Body of pancreas (tissue), 4 donors: Measurements from ENCODE around the gene EPS15.

ENCODE experiments used
- POLR2A ChIP-seq, 3 donors: fragments of 450-650 bp; IDR thresholded peaks; one replicate each; pipeline ENCODE4 v1.6.1; 2016; ENCODE audit warnings: antibody characterized with exemption in 3 of 3, mild to moderate bottlenecking in 2 of 3
- TF ChIP-seq, protein P1 (sequence below), 7 experiments: fragments of 450-650 bp in 4 of 7; fragments of 200-600 bp in 3 of 7; sonication (generic) in 3 of 7; IDR thresholded peaks; one replicate each; pipeline ENCODE4 v1.5.1; 2016 to 2019; ENCODE audit warnings: antibody characterized with exemption in 7 of 7

DNA sequence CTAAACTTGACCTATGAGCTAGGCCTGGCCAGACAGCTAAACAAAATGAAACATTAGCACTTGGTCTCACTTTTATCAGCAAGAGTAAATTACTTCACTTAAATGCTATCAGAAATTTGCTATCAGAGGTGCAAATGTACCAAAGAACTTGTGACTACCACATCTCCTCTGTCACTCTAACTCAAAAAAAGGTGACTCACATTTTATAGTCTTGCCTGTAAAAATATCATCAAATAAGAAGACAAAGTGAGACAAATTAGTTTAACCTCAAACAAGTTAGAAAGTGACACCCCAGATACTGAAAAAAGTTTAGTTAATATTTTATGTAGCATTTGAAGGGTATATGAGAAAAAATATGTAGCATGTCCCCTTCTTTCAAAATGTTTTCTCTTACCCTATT, 76.9 kb downstream of the EPS15 start:
- TF ChIP-seq POLR2A (IDR thresholded peaks at IDR 0.05), result no peak
- TF ChIP-seq, protein P1, sequence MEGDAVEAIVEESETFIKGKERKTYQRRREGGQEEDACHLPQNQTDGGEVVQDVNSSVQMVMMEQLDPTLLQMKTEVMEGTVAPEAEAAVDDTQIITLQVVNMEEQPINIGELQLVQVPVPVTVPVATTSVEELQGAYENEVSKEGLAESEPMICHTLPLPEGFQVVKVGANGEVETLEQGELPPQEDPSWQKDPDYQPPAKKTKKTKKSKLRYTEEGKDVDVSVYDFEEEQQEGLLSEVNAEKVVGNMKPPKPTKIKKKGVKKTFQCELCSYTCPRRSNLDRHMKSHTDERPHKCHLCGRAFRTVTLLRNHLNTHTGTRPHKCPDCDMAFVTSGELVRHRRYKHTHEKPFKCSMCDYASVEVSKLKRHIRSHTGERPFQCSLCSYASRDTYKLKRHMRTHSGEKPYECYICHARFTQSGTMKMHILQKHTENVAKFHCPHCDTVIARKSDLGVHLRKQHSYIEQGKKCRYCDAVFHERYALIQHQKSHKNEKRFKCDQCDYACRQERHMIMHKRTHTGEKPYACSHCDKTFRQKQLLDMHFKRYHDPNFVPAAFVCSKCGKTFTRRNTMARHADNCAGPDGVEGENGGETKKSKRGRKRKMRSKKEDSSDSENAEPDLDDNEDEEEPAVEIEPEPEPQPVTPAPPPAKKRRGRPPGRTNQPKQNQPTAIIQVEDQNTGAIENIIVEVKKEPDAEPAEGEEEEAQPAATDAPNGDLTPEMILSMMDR (IDR thresholded peaks at IDR 0.05), result no peak
